Measurements from ENCODE around the gene ANKLE2. TPM values are rescaled to one million over a fixed set of nuclear protein-coding genes. Genes with fewer than 3 reads are reported as not detected.

The ANKLE2 gene
- total RNA-seq, 4 donors from 2014 or later = 33.1 to 61.5 (median 49.9) TPM

- H3K36me3 ChIP-seq = peaks cover 0 to 100% of the 10 kb centered on the region in 2 donors
- no peak overlapping the region for H3K27ac ChIP-seq
- H3K4me3 ChIP-seq = no peak overlapping the region
- TF ChIP-seq EP300 (IDR thresholded peaks at IDR 0.05) = no peak
- no peak for TF ChIP-seq POLR2A (IDR thresholded peaks at IDR 0.05)
- no peak for TF ChIP-seq POLR2AphosphoS5 (IDR thresholded peaks at IDR 0.05)
- no peak for TF ChIP-seq CTCF (IDR thresholded peaks at IDR 0.05)
- no peak for ATAC-seq
- no peaks in the 10 kb centered on the region for H3K4me1 ChIP-seq
- no peaks in the 10 kb centered on the region for H3K27me3 ChIP-seq
- 72 to 96% methylated on average over 2 of the region's 2 CpGs for WGBS, 2 donors (ENCODE audit: low coverage in 1 of 2)
- no peaks in the 10 kb centered on the region for H3K9me3 ChIP-seq
Measured at GRCh38 chr12:132723764-132724140, 37.9 kb downstream of the ANKLE2 start.

GRCh38 chr12:132723015-132723763 lies 38.4 kb downstream of the ANKLE2 start:
- H3K4me1 ChIP-seq = no peaks in the 10 kb centered on the region
- no peaks in the 10 kb centered on the region for H3K27me3 ChIP-seq
- WGBS, 2 donors (ENCODE audit: low coverage in 1 of 2) = 20 to 86% methylated on average over 1 to 9 of the region's 30 CpGs
- peaks cover 0 to 97% of the 10 kb centered on the region in 2 donors for H3K36me3 ChIP-seq
- no peaks in the 10 kb centered on the region for H3K9me3 ChIP-seq
- H3K27ac ChIP-seq = no peak overlapping the region
- no peak for ATAC-seq
- TF ChIP-seq EP300 (IDR thresholded peaks at IDR 0.05) = no peak
- no peak for TF ChIP-seq POLR2AphosphoS5 (IDR thresholded peaks at IDR 0.05)
- H3K4me3 ChIP-seq = no peak overlapping the region

GRCh38 chr12:132720606-132721345 lies 40.9 kb downstream of the ANKLE2 start:
- no peak overlapping the region for H3K27ac ChIP-seq
- H3K9me3 ChIP-seq = no peaks in the 10 kb centered on the region
- no peaks in the 10 kb centered on the region for H3K27me3 ChIP-seq
- H3K4me3 ChIP-seq = no peak overlapping the region
- WGBS, 2 donors (ENCODE audit: low coverage in 1 of 2) = 80 to 91% methylated on average over 3 to 11 of the region's 25 CpGs
- TF ChIP-seq EP300 (IDR thresholded peaks at IDR 0.05) (no peak), POLR2AphosphoS5 (IDR thresholded peaks at IDR 0.05) (no peak), CTCF (IDR thresholded peaks at IDR 0.05) (no peak), POLR2A (IDR thresholded peaks at IDR 0.05) (no peak)
- peaks cover 0 to 97% of the 10 kb centered on the region in 2 donors for H3K36me3 ChIP-seq
- no peaks in the 10 kb centered on the region for H3K4me1 ChIP-seq
- no peak for ATAC-seq

- Histone ChIP-seq H3K27ac (no peak overlapping the region), H3K4me1 (no peaks in the 10 kb centered on the region), H3K4me3 (no peak overlapping the region), H3K36me3 (peaks cover 0 to 97% of the 10 kb centered on the region in 2 donors), H3K9me3 (no peaks in the 10 kb centered on the region), H3K27me3 (no peaks in the 10 kb centered on the region)
- no peak for ATAC-seq
- 82 to 100% methylated on average over 1 to 11 of the region's 12 CpGs for WGBS, 2 donors (ENCODE audit: low coverage in 1 of 2)
- TF ChIP-seq EP300 (IDR thresholded peaks at IDR 0.05) (no peak), POLR2A (IDR thresholded peaks at IDR 0.05) (no peak), POLR2AphosphoS5 (IDR thresholded peaks at IDR 0.05) (no peak), CTCF (IDR thresholded peaks at IDR 0.05) (no peak)
Measured at GRCh38 chr12:132719954-132720324, 41.7 kb downstream of the ANKLE2 start.

- Histone ChIP-seq H3K4me3 (no peak overlapping the region), H3K9me3 (no peaks in the 10 kb centered on the region), H3K27me3 (no peaks in the 10 kb centered on the region), H3K36me3 (peaks cover 0 to 97% of the 10 kb centered on the region in 2 donors), H3K27ac (no peak overlapping the region), H3K4me1 (no peaks in the 10 kb centered on the region)
- no peak for TF ChIP-seq EP300 (IDR thresholded peaks at IDR 0.05)
- no peak for TF ChIP-seq CTCF (IDR thresholded peaks at IDR 0.05)
- TF ChIP-seq POLR2A (IDR thresholded peaks at IDR 0.05) = peak in 1 of 2 donors; percentile 5
- WGBS, 2 donors (ENCODE audit: low coverage in 1 of 2) = 85 to 94% methylated on average over 4 to 18 of the region's 31 CpGs
- no peak for ATAC-seq
Measured at GRCh38 chr12:132719141-132719953, 42.3 kb downstream of the ANKLE2 start.
